PC-9 (cell line): ENCODE results near the gene ABCF3. TPM values are rescaled to one million over a fixed set of nuclear protein-coding genes. Genes with fewer than 3 reads are reported as not detected.
A peak's percentile ranks its signal among the peaks of the same experiment; 100 is the strongest.

Experiments used
- BruUV-seq: library from RNA; stranded (reverse); fragments of 400-500 nt; replicated peaks from 2 replicates; lab custom pipeline; 2021; lab: Mats Ljungman, UMichigan
- CTCF ChIA-PET: fragments of 300-600 bp; sonication (Branson Sonifier 250); formaldehyde crosslinking; loops from one replicate; lab custom pipeline; 2022; ENCODE audit warnings: antibody characterized with exemption; lab: Charles Lee
- POLR2A ChIA-PET: fragments of 300-600 bp; sonication (Branson Sonifier 250); formaldehyde crosslinking; loops from one replicate; lab custom pipeline; 2022; ENCODE audit warnings: antibody characterized with exemption; ENCODE audit not compliant: unreplicated experiment; lab: Charles Lee
- DNase-seq, 2 experiments: peaks; one replicate each; pipeline versions ENCODE4 v3.0.0 to v3.0.0-alpha.2; 2015 to 2022; ENCODE audit warnings: mixed read lengths in 1 of 2
- H2AFZ ChIP-seq: fragments of 200-600 bp; sonication (generic); 2 replicates; pipeline ENCODE4 v1.8.1; 2017; ENCODE audit warnings: antibody characterized with exemption
- H3F3A ChIP-seq: fragments of 200-600 bp; sonication (generic); 2 replicates; pipeline ENCODE4 v1.8.1; 2017; ENCODE audit warnings: antibody characterized with exemption, mild to moderate bottlenecking, low read depth; ENCODE audit not compliant: insufficient read depth
- H3K27ac ChIP-seq: fragments of 200-600 bp; sonication (generic); 2 replicates; pipeline ENCODE4 v1.6.1; 2016; ENCODE audit warnings: mixed run types
- H3K27me3 ChIP-seq: fragments of 200-600 bp; sonication (generic); 2 replicates; pipeline ENCODE4 v1.6.1; 2016; ENCODE audit warnings: low read depth, mixed run types; ENCODE audit not compliant: insufficient read depth
- H3K36me3 ChIP-seq: fragments of 200-600 bp; sonication (generic); 2 replicates; pipeline ENCODE4 v1.6.1; 2016; ENCODE audit warnings: low read depth, mixed run types
- H3K4me1 ChIP-seq: fragments of 200-600 bp; sonication (generic); replicated peaks from 2 replicates; pipeline ENCODE4 v1.6.1; 2016; ENCODE audit warnings: mixed run types; ENCODE audit not compliant: insufficient read depth
- H3K4me2 ChIP-seq: fragments of 200-600 bp; sonication (generic); 2 replicates; pipeline ENCODE4 v1.6.1; 2017; ENCODE audit warnings: mixed run types
- H3K4me3 ChIP-seq: fragments of 200-600 bp; sonication (generic); 2 replicates; pipeline ENCODE4 v1.6.1; 2016; ENCODE audit warnings: mixed run types
- H3K79me2 ChIP-seq: fragments of 200-600 bp; sonication (generic); 2 replicates; pipeline ENCODE4 v1.6.1; 2017; ENCODE audit warnings: low read depth, mixed run types
- H3K9me2 ChIP-seq: fragments of 200-600 bp; sonication (generic); 2 replicates; pipeline ENCODE4 v1.8.1; 2017; ENCODE audit warnings: mild to moderate bottlenecking; ENCODE audit not compliant: insufficient read depth
- H3K9me3 ChIP-seq: fragments of 200-600 bp; sonication (generic); 2 replicates; pipeline ENCODE4 v1.8.1; 2016; ENCODE audit warnings: low read depth; ENCODE audit not compliant: insufficient read depth
- H4K20me1 ChIP-seq: fragments of 200-600 bp; sonication (generic); 2 replicates; pipeline ENCODE4 v1.8.1; 2017; ENCODE audit not compliant: insufficient read depth
- EZH2 ChIP-seq: fragments of 200-600 bp; sonication (generic); IDR thresholded peaks from 2 replicates; pipeline ENCODE4 v1.8.0; 2017; ENCODE audit warnings: antibody characterized with exemption, low read depth
- intact Hi-C: fragments of 100-400 bp; cut with micrococcal nuclease; formaldehyde crosslinking; loops from one replicate; pipeline ENCODE4 v1.10.0; 2022; ENCODE audit not compliant: unreplicated experiment
- total RNA-seq: library from RNA; stranded (reverse); gene quantifications from 2 replicates; pipeline ENCODE4 v1.2.3, GENCODE V29; 2021
- TF ChIP-seq, protein P1 (sequence below): fragments of 200-600 bp; sonication (generic); conservative IDR thresholded peaks from 2 replicates; pipeline ENCODE4 v1.6.1; 2017; ENCODE audit warnings: mixed run types, antibody characterized with exemption, mild to moderate bottlenecking, moderate library complexity

Gene ABCF3
- total RNA-seq, 1 experiment from 2014 or later, result 98.8 TPM

- CTCF ChIA-PET, result interaction anchor here (0.6 kb wide), 1 partner anchor 369 kb away, joined by 16 read pairs; no protein-coding TSS in a partner anchor
- no peaks in the 10 kb centered on the region for H3K9me2 ChIP-seq
- no peaks in the 10 kb centered on the region for H3K79me2 ChIP-seq
- POLR2A ChIA-PET, result interaction anchor here (0.7 kb wide), 1 partner anchor 29 kb away, joined by 4 read pairs; no protein-coding TSS in a partner anchor
- no peaks in the 10 kb centered on the region for H3K9me3 ChIP-seq
- peaks cover 45% of the 10 kb centered on the region for H3K27me3 ChIP-seq
- H3K4me1 ChIP-seq, result peaks cover 17% of the 10 kb centered on the region
- BruUV-seq, result no TSS peak
- no peak for DNase-seq
- H3F3A ChIP-seq, result peaks cover 24% of the 10 kb centered on the region; the same call in 1 of the 2 replicates
- H3K36me3 ChIP-seq, result no peaks in the 10 kb centered on the region
- H3K4me3 ChIP-seq, result no peak overlapping the region
- no peak overlapping the region for H3K27ac ChIP-seq
- intact Hi-C loops, result no loop called here
- no peak overlapping the region for H3K4me2 ChIP-seq
- H4K20me1 ChIP-seq, result no peaks in the 10 kb centered on the region
- TF ChIP-seq EZH2, result no peak
- TF ChIP-seq, protein P1, sequence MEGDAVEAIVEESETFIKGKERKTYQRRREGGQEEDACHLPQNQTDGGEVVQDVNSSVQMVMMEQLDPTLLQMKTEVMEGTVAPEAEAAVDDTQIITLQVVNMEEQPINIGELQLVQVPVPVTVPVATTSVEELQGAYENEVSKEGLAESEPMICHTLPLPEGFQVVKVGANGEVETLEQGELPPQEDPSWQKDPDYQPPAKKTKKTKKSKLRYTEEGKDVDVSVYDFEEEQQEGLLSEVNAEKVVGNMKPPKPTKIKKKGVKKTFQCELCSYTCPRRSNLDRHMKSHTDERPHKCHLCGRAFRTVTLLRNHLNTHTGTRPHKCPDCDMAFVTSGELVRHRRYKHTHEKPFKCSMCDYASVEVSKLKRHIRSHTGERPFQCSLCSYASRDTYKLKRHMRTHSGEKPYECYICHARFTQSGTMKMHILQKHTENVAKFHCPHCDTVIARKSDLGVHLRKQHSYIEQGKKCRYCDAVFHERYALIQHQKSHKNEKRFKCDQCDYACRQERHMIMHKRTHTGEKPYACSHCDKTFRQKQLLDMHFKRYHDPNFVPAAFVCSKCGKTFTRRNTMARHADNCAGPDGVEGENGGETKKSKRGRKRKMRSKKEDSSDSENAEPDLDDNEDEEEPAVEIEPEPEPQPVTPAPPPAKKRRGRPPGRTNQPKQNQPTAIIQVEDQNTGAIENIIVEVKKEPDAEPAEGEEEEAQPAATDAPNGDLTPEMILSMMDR, result no peak
- H2AFZ ChIP-seq, result no peak overlapping the region
These were observed 47.3 kb downstream of the ABCF3 start for GRCh38 chr3:184233127-184233843.

GRCh38 chr3:184234224-184234623 lies 48.2 kb downstream of the ABCF3 start:
- peak; percentile 92 to 95 for DNase-seq
- Histone ChIP-seq H3K27ac (no peak overlapping the region), H2AFZ (no peak overlapping the region), H3K4me2 (peak overlapping the region; percentile 27), H3K4me3 (no peak overlapping the region), H4K20me1 (no peaks in the 10 kb centered on the region), H3K79me2 (no peaks in the 10 kb centered on the region), H3F3A (peaks cover 21% of the 10 kb centered on the region; the same call in 1 of the 2 replicates), H3K36me3 (no peaks in the 10 kb centered on the region), H3K9me2 (no peaks in the 10 kb centered on the region), H3K27me3 (peaks cover 36% of the 10 kb centered on the region), H3K9me3 (no peaks in the 10 kb centered on the region), H3K4me1 (peaks cover 17% of the 10 kb centered on the region)
- CTCF ChIA-PET, result interaction anchor here (0.6 kb wide), 1 partner anchor 370 kb away, joined by 16 read pairs; no protein-coding TSS in a partner anchor
- BruUV-seq, result no TSS peak
- intact Hi-C loops, result no loop called here
- POLR2A ChIA-PET, result interaction anchor here (0.7 kb wide), 2 partner anchors 30 to 69 kb away, joined by 4 to 6 read pairs; no protein-coding TSS in a partner anchor
- TF ChIP-seq, protein P1, result peak; percentile 60
- no peak for TF ChIP-seq EZH2

GRCh38 chr3:184234671-184235380 lies 48.8 kb downstream of the ABCF3 start:
- Histone ChIP-seq H3K9me3 (no peaks in the 10 kb centered on the region), H3K36me3 (no peaks in the 10 kb centered on the region), H3K79me2 (no peaks in the 10 kb centered on the region), H3K9me2 (no peaks in the 10 kb centered on the region), H4K20me1 (no peaks in the 10 kb centered on the region; the same call in 1 of the 2 replicates), H3F3A (peaks cover 21% of the 10 kb centered on the region; the same call in 1 of the 2 replicates), H3K27ac (no peak overlapping the region), H3K4me3 (no peak overlapping the region), H3K4me2 (no peak overlapping the region), H2AFZ (no peak overlapping the region), H3K4me1 (peaks cover 14% of the 10 kb centered on the region), H3K27me3 (peaks cover 31% of the 10 kb centered on the region)
- intact Hi-C loops, result no loop called here
- no TSS peak for BruUV-seq
- no peak for DNase-seq
- CTCF ChIA-PET, result interaction anchor here (0.6 kb wide), 1 partner anchor 345 kb away, joined by 12 read pairs; no protein-coding TSS in a partner anchor
- POLR2A ChIA-PET, result no interaction called here
- TF ChIP-seq, protein P1, result no peak
- TF ChIP-seq EZH2, result no peak
